Stimulated activated CD8-positive, alpha-beta memory T cell treated with anti-CD3 and anti-CD28 coated beads, Interleukin-12 subunit alpha, Interleukin-12 subunit beta, amount 100 ng/mL, for 24 hours (primary cell): ENCODE measurements around the gene CTPS1.

Experiments used
- DNase-seq: peaks from one replicate; pipeline ENCODE4 v3.0.0-alpha.2; 2020; ENCODE audit errors: extremely low read depth

CTPS1 gene

DNA sequence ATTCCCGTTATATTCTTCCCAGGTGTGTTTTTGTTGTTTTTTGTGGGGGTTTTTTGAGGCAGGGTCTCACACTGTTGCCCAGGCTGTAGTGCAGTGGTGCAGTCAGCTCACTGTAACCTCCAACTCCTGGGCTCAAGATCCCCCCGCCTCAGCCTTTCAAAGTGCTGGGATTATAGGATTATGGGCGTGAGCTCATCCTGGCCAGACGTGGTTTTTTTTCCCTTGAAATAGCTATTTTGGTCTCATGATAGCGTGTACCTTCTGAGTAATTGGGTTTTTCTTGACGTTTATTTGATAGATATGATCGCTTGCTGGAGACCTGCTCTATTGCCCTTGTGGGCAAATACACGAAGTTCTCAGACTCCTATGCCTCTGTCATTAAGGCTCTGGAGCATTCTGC lies 17.6 kb downstream of the CTPS1 start:
- DNase-seq = no peak

DNA sequence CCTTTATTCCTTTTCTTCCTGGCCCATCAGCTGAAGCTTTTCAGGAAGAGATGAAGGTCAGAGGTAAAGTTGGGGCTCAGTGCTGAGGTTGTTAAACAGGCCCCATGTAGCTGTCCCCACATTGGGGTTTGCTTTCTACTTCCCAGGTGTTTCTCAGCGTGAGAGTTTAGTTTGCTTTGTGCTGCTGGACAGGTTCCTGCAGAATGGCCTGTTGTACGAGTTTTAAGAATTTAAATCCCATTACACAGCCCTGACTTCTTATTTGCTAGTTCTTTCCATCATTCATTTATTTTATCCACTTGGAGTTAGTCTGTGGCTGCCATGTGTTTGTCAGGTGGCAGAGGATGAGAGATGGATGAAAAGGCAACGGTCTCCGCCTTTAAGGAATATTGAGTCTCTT lies 19.2 kb downstream of the CTPS1 start:
- no peak for DNase-seq

DNA sequence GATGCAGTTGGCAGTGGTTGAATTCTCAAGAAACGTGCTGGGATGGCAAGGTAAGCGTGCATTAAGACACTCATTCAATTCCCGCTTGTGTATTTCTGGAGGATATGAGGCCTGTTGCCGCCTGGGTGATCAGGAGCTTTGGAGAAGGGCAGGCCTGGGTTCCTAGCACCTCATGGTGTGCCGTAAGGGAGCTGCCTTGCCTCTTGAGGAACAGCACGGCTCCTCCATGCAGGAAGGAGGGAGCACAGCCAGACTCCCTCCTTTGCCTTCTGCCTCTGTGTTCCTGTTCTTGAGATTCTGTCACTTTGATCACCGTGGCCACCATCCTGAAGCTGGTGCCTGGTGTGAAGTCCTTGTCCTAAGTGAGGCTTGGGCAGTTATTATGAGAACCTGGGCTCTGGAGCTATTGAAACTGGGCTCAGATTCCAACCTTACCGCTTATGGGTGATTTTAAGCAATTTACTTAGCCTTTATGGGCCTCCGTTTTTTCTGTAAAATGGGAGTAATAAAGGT lies 23.7 kb downstream of the CTPS1 start:
- DNase-seq = no peak

DNA sequence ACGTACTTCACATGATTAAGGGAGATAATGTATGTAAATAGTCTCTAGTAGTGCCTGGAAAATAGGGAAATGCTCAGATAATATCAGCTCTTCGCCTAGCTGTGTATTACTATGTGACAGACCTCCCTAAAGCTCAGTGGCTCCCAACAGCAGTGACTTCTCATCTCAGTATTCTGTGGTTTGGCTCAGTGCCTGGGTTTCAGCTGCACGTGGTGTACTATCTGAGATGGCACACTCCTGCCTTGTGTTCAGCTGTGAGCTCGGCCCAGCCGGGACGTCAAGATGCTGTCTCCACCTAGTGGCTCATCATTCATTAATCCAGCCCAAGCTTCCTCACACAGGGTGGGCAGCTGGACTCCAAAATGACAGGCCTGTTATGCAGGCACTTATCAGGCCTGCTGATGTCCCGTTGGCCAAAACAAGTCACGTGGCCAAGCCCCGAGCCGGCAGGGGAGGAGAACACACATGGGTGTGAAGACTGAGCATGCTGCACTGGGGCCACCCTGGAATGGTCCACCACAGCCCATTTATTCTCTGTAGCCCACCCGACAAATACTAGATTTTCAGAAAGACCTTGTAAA lies 24.2 kb downstream of the CTPS1 start:
- peak; percentile 64 for DNase-seq

DNA sequence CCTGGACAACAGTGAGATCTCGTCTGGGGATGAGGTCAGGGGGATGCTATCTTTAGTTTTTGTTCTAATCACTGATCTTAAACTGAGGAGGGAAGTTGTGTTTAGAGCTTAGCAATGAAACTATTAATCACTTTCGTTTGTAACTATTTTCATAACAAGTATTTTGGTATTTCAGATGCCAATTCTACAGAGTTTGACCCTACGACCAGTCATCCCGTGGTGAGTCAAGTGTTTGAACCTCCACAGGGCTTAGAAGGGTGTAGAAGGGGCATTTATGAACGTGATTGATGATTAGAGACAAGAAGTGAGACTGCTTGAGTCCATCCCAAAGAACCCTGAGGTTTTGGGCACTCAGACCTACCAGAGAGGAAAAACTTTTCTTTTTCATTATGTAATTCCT lies 26.4 kb downstream of the CTPS1 start:
- no peak for DNase-seq

DNA sequence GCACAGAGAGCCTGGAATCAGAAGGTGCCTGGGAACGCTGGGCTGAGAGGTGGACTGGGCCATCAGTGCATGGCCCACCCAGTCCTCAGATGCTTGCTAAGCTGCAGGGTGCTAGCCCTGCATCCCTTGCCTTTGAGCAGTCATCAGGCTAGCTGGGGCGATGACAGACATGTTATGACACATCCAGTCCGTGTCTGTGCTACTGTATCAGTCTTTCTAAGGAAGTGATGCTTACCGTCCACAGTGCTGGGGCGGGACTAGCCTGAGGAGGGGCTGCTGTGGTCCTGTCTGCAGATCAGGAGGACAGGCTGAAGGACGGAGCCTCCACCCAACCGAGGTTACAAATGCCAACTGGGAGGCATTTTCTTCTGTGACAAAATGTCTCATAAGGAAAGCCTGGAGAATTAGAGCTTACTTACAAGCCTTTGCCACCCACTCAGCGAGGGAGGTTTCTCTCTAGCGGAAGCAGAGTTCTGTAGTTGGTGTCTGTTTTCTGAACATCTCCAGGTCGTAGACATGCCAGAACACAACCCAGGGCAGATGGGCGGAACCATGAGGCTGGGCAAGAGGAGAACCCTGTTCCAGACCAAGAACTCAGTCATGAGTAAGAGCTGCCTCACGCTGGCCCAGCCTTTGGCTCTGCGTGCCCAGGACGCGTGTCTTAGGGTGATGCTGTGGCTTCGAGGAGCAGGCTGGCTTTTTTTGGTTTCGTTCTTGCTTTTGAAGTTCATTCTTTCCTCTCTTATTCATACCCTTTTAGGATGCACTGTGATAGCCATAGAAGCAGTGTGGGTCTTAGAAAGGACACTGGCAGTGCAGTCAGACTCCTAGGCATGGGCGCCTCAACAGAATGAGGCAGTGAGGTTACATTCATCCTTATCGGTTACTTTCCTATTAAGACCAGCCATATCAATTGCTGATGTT lies 27.7 kb downstream of the CTPS1 start:
- no peak for DNase-seq

DNA sequence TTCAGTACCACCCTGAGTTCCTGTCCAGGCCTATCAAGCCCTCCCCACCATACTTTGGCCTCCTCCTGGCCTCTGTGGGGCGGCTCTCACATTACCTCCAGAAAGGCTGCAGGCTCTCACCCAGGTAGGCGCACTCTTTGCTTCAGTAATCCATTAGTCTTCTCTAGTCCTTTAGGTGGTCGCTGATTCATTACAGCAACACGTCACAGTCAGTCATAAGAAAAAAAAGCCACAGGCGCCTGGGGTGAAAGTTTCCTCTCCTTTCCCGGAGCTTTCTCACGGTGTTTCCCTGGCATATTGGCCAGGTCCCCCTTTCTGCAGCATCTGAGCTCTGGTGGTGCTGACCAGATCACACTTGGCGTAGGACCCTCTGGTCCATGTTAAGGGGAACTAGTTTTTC lies 30.0 kb downstream of the CTPS1 start:
- DNase-seq = no peak

DNA sequence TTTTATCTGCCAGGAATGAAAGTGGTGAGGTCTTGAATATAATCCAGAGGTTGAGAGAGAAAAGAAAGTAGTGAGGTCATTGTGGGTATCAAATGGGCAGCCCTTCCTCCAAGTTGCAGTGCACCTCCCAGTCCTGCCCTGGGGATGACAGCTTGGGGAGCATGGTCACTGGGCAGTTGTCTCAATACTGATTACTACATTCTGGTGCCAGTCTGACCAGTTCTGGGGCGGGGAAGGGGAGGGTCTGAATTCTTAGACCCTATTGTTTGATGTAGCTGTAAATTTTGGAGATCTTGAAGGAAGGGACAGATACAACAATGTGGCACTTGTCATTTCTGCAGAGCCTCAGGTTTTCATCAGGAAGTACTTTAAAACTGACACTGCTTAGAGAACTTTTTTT lies 30.8 kb downstream of the CTPS1 start:
- no peak for DNase-seq

DNA sequence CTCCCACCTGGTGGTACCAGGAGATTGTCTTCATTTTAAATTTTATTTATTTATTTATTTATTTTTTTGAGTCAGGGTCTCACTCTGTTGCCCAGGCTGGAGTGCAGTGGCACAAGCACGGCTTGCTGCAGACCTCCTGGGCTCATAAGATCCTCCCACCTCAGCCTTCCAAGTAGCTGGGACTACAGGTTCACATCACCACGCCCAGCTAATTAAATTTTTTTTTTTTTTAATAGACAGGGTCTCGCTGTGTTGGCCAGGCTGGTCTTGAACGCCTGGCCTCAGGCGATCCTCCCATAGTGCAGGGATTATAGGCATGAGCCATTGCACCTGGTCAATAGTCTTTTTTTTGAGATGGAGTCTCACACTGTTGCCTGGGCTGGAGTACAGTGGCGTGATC lies 33.5 kb downstream of the CTPS1 start:
- DNase-seq = no peak

DNA sequence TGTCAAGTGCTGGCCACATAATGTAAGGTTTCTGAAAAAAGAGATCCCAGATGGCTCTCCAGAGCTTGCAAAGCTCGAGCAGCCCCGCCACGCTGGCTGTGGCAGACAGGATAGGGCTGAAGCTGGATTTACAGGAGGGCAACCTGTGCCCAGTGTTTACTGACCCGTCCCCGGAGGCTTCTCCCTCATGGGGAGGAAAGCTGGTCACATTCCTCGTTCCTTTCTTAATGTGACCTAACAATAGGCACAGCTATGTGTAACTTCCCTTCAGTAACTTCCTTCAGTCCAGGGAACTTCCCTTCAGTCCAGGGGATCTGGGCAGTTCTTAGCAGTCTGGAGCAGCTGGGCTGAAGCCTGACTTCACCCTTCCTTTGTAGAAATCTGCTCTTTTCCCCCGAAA lies 34.3 kb downstream of the CTPS1 start:
- no peak for DNase-seq

DNA sequence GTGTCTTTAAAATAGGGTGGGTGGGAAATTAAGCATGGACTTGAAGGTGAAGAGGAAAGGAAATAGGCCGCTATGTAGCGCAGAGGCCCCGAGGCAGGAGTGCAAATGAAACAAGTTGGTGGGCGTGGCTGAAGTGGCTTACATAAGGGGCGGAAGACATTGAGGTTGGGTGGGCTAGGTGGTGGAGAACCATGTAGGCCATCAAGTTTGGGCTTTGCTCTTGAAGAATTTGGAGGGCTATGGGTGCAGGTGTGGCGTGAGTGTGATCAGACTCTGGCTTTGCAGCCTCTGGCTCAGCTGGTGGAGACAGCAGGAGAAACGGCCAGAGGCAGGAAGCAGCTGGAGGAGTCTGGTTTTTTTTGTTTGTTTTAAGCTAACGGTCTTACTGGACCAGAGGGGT lies 35.4 kb downstream of the CTPS1 start:
- DNase-seq = no peak

DNA sequence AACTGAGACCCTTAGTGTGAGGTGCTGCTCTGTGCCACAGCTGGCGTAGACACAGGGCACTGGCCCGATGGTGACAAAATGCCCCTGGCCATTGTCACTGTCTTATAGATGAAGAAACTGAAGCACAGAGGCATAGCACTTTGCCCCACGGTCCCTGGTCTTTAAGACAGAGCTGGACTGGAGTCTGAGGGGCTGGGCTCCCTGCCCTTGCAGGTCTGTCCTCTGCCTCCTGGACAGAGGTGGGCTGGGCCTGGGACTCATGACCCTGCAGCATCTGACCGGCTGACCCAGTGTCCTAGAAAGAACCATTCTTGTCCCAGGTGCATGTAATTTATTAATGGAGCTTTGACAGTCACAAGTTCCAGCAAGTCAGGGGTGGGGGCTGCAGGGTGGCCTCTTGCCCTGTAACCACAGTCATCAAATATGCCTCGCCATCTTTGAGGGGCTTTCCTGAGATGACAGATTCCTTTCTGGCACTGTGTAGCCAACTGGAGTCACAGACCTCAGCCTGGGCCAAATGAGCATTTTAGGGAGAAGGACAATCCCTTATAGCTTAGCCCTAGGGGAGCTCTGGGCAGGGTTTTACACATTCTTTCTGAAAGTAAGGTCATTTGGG lies 35.9 kb downstream of the CTPS1 start:
- no peak for DNase-seq

DNA sequence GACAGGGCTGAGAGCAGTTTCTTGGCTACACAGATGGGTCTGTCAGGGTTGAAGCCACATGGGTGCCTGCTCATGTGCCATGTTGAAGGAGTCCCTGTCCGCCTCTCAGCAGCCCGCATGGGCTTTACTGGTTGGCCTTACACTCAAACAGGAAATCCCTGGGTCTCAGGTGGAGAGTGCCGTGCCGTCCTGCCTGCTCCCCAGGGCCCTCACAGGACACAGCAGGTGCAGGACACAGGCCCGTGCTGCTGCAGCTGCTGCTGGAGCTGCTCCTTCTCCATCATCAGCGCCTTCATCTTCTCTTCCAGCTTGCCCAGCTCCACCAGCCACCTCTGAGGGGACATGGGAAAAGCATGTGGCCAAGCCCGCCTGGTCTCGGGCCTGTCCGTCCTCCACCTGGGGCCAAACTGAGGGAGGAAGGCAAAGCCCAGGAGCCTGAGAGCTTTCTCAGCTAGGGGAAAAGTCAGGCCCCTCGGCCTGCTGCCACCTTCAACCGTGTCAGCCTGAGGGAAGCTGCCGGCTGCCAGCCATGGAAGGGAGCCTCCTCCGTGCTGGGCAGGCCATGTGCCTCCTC lies 36.5 kb downstream of the CTPS1 start:
- DNase-seq = no peak

DNA sequence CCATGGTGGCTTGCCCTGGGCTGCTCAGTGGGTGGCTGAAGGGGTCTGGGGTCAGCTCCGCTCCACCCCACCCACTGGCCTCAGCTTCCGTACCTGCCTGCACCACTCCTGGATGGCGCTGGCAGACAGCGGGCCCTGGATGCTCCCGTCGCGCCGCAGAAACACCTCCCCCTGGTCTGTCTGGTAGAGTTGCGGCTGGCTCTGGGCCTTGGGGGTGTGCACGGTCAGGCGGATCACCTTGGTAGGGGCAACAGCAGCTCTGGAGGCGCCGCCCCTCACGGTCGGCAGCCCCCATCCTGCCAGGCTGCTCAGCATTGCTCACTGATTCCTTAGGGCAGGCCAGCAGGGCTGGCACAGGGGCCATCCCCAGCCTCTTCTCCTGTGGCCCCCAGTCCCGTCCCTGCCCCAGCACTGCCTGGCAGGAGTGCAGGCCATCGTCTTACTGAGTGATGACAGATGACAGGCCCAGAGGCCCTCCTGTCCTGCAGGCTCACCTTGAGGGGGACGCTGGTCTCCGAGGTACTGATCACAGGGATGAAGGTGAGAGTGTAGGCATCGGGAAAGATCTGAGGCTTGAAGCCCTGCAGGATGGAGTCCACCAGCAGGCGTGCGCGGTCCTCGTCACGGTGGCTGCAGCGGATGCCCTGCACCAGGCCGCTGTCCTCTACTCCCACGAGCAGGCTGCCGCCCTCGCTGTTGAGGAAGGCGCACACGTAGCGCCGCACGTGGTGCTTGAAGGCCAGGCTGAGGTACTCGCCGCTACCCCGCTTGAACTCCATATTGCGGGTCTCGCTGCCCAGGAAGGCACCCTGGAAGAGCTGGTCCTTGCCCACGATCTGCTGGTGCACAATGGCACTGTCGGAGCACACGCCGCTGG lies 37.9 kb downstream of the CTPS1 start:
- DNase-seq = no peak

DNA sequence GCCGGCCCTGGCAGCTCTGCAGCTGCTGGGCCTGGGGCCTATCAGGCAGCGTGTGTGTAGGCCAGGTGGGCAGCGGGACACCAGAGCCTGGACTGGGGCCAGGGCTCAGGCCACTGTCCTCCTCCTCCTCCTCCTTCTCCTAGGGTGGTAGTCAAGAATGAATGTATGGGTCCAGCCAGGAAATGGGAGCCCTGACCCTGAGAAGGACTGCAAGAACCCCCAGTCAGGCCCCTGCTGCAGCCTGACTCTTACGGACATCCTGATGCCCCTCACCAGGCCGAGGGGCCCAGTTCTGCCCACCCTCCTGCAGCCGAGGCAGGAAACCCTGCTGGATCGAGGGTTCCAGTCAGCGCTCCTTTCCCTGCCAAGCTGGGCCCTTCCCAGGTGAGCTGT lies 38.5 kb downstream of the CTPS1 start:
- no peak for DNase-seq

DNA sequence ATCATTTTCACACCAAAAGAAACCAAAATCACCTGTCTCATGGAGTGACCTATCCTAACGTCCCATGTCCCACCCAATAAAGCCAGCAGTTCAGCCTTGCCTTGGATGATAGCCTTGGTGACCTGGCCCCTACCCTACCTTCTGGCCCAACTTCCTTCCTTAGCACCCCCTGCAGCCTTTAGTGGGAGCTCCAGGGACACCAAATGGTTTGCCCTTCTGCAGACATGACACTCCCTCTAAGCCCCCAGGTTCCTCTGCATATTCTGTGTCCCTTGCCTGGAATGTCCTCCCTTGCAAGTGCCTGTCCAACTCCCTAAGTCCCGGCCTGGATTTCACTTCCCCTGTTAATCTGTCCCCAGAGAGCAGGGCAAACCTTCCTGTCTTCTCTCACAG lies 39.9 kb downstream of the CTPS1 start:
- DNase-seq = no peak

DNA sequence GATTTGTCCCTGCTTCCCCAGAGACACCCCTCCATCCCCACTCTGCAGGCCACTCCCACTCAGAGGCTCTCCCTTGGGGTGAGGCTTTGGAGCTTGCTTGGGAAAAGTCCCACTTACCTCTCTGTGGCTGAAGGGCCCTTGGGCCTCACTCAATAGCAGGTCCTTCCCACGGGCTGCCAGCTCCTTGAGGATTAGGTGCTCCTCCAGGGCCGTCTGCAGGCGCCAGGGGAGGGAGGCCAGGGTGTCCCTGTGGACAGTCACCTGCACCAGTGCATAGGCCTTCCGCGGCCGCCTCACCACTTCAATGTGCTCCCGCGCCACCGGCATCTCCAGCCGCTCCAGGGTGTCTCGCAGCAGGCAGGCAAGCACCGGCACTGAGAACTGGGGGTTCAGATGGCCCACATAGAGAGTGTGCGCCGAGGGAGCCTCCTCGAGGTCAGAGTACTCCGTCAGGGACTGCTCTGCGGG lies 40.6 kb downstream of the CTPS1 start:
- no peak for DNase-seq

DNA sequence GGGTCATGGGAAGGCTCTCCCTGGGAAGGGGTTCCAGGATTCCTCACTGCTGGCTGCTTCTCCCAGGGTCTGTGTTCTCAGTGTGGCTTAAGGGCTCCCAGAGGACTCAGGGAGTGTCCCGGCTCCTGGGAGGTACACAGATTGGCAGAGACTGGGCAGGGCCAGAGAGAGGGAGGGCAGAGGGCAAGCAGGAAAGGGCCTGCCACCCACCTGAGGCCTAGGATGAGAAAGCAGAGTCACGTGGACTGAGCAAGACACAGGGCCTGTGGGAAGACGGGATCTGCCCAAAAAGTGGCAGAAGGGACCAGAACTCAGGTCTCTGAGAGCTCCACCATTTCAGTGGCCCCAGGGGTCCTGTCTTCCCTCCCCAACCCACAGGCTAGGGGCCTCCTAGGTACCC lies 41.2 kb downstream of the CTPS1 start:
- no peak for DNase-seq

DNA sequence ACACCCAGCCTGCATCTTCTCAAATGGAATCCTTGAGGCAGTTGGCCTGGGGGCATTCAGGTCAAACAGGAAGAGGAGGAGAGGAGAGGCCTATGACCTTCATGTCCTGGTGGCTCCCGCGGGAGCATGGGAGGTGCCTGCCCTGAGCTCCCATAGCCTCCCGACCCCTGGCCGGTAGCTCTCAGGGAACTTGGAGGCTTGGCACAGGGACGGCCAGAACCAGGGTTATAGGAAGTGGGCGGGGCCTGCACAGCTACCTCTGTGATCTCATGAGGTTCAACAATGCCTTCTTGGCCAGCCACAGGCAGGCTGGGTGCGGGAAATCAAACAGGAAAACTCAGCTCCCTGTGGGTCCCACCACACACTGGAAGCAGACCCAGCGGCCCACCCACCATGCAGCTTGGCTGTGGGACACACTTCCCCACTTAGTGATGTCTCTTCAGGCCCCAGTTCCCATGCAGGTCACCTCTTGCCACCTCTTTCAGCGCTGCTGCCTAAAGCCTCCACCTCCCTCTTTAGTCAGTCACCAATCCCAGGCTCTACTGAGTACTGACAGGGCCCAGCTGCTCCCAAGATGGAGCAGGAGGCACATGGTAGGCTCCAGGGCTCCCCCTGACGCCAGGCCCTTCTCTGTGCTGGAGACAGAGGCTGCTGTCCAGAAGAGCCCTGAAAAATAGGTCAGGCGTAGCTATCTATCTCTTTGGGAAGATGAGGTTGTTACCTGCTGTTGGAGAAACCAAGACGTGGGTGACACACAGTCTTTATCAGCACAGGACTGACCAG lies 42.2 kb downstream of the CTPS1 start, which contains the start of gene SLFNL1:
TSS of gene SLFNL1 (minus strand) at position 200 of the 783 bp plus-strand sequence. CDS start 1,065 bp downstream, outside the sequence.
- no peak for DNase-seq

DNA sequence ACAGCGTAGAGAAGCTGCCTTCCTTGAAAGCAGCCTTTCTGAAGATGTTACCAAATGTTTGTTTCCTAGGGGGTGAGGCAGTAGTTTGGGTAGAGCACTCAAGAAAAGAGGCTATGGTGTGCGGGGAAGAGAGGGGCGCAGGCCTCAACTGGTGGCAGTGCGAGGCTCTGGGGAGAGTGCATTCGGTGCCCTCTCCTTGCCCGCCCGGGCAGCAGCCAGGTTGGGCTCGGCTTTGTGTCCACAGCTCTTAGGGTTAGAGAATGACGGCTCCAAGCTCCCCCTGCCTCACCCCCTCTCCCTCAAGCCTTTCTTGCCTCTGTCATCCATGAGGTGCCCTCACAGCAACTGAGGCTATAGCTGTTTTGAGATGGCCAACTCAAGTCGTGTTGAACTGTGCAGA lies 42.9 kb downstream of the CTPS1 start:
- DNase-seq = no peak
